Caco-2 (cell line): ENCODE results near the gene NUAK1. TPM values are rescaled to one million over a fixed set of nuclear protein-coding genes. Genes with fewer than 3 reads are reported as not detected.

ENCODE experiments used
- BruUV-seq: library from RNA; stranded (reverse); fragments of 400-500 nt; replicated peaks from 2 replicates; lab custom pipeline; 2021; lab: Mats Ljungman, UMichigan
- CTCF ChIA-PET: fragments of 300-600 bp; sonication (Branson Sonifier 250); formaldehyde crosslinking; loops from one replicate; lab custom pipeline; 2022; ENCODE audit warnings: antibody characterized with exemption; lab: Charles Lee
- POLR2A ChIA-PET: fragments of 300-600 bp; sonication (Branson Sonifier 250); formaldehyde crosslinking; loops from one replicate; lab custom pipeline; 2022; ENCODE audit warnings: antibody characterized with exemption; lab: Charles Lee
- DNase-seq, 2 experiments: peaks; one replicate each; pipeline versions ENCODE4 v3.0.0 to v3.0.0-alpha.2; 2020 to 2022
- H3K27me3 ChIP-seq: replicated peaks from 2 replicates; pipeline ENCODE4 v1.6.0; 2011; ENCODE audit warnings: low read length; ENCODE audit not compliant: control insufficient read depth, insufficient read depth
- H3K36me3 ChIP-seq: 2 replicates; pipeline ENCODE4 v1.5.1; 2011; ENCODE audit warnings: low read length; ENCODE audit not compliant: control insufficient read depth, insufficient read depth
- H3K4me1 ChIP-seq: fragments of 250-450 bp; sonication (Bioruptor Pico); 2 replicates; pipeline ENCODE4 v1.5.1; 2020; ENCODE audit warnings: mild to moderate bottlenecking
- H3K4me3 ChIP-seq: 2 replicates; pipeline ENCODE4 v1.5.1; 2011; ENCODE audit warnings: low read depth, mild to moderate bottlenecking, control low read depth, low read length
- H3K9me3 ChIP-seq: fragments of 250-450 bp; sonication (Bioruptor Pico); 2 replicates; pipeline ENCODE4 v1.5.1; 2020; ENCODE audit warnings: mild to moderate bottlenecking, moderate library complexity
- H3K27ac Mint-ChIP-seq: one replicate; pipeline ENCODE4 v1.8.0; 2022; ENCODE audit warnings: mixed read lengths; ENCODE audit not compliant: unreplicated experiment
- H3K27me3 Mint-ChIP-seq: one replicate; pipeline ENCODE4 v1.8.0; 2022; ENCODE audit warnings: mixed read lengths; ENCODE audit not compliant: insufficient read depth, unreplicated experiment
- H3K36me3 Mint-ChIP-seq: one replicate; pipeline ENCODE4 v1.8.0; 2022; ENCODE audit warnings: mild to moderate bottlenecking, mixed read lengths; ENCODE audit not compliant: insufficient read depth, unreplicated experiment
- H3K4me1 Mint-ChIP-seq: one replicate; pipeline ENCODE4 v1.8.0; 2022; ENCODE audit warnings: low read depth, mixed read lengths; ENCODE audit not compliant: unreplicated experiment
- H3K4me3 Mint-ChIP-seq: one replicate; pipeline ENCODE4 v1.8.0; 2022; ENCODE audit warnings: mild to moderate bottlenecking, moderate library complexity, mixed read lengths; ENCODE audit not compliant: unreplicated experiment
- H3K9me3 Mint-ChIP-seq: one replicate; pipeline ENCODE4 v1.8.0; 2022; ENCODE audit warnings: mixed read lengths; ENCODE audit not compliant: unreplicated experiment
- intact Hi-C: fragments of 100-400 bp; cut with micrococcal nuclease; formaldehyde crosslinking; loops from one replicate; pipeline ENCODE4 v1.10.0; 2022; ENCODE audit not compliant: unreplicated experiment
- total RNA-seq: library from RNA; stranded (reverse); gene quantifications from 2 replicates; pipeline ENCODE4 v1.2.3, GENCODE V29; 2022
- TF ChIP-seq, protein P1 (sequence below), 2 experiments: fragments of 200-600 bp in 1 of 2; IDR thresholded peaks; 1 replicate in 1 of 2; 2 replicates in 1 of 2; pipeline versions ENCODE4 v1.5.1 to v1.8.0; 2011 to 2022; ENCODE audit warnings: antibody characterized with exemption in 1 of 2, control low read depth in 1 of 2, inconsistent platforms in 1 of 2, low read depth in 1 of 2, low read length in 1 of 2, mild to moderate bottlenecking in 1 of 2, moderate library complexity in 1 of 2; ENCODE audit not compliant: insufficient read depth in 1 of 2, severe bottlenecking in 1 of 2, unreplicated experiment in 1 of 2

NUAK1 gene
- total RNA-seq, 1 experiment from 2014 or later = 3.7 TPM

DNA sequence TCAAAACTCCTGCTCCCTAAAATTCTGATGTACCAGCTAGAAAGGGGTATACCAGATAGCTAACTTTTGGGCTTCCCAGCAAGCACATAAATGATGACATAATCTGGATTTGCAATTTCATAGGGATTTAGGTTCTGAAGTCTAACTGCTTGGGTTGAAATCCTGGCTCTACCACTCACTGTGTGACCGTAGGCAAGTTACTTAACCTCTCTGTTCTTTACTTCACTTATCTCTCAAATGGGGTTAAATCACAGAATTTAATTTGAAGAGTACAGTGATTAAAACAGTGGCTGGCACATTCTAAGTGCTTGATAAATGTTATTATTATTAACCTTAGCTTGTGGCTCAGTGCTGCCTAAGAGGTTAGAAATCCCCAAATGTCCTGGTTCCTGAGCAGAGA, 49.1 kb upstream of the NUAK1 start:
- H3K36me3 ChIP-seq = no peaks in the 10 kb centered on the region
- DNase-seq = no peak
- ChIA-PET CTCF (interaction anchor here (0.6 to 2.1 kb wide), 2 partner anchors 38 to 346 kb away, joined by 5 read pairs; no protein-coding TSS in a partner anchor), POLR2A (no interaction called here)
- Mint-ChIP-seq H3K4me1 (no peaks in the 10 kb centered on the region), H3K9me3 (no peaks in the 10 kb centered on the region), H3K27me3 (no peaks in the 10 kb centered on the region), H3K36me3 (no peaks in the 10 kb centered on the region), H3K4me3 (no peak overlapping the region), H3K27ac (no peak overlapping the region)
- BruUV-seq = no TSS peak
- TF ChIP-seq, protein P1, sequence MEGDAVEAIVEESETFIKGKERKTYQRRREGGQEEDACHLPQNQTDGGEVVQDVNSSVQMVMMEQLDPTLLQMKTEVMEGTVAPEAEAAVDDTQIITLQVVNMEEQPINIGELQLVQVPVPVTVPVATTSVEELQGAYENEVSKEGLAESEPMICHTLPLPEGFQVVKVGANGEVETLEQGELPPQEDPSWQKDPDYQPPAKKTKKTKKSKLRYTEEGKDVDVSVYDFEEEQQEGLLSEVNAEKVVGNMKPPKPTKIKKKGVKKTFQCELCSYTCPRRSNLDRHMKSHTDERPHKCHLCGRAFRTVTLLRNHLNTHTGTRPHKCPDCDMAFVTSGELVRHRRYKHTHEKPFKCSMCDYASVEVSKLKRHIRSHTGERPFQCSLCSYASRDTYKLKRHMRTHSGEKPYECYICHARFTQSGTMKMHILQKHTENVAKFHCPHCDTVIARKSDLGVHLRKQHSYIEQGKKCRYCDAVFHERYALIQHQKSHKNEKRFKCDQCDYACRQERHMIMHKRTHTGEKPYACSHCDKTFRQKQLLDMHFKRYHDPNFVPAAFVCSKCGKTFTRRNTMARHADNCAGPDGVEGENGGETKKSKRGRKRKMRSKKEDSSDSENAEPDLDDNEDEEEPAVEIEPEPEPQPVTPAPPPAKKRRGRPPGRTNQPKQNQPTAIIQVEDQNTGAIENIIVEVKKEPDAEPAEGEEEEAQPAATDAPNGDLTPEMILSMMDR (IDR thresholded peaks at IDR 0.05; ENCODE audit: insufficient read depth in 1 of 2, low read depth in 1 of 2, low read length in 1 of 2, severe bottlenecking in 1 of 2, unreplicated experiment in 1 of 2) = no peak
- H3K4me3 ChIP-seq = no peak overlapping the region
- no peaks in the 10 kb centered on the region for H3K9me3 ChIP-seq
- H3K4me1 ChIP-seq = no peaks in the 10 kb centered on the region
- no peaks in the 10 kb centered on the region for H3K27me3 ChIP-seq
- intact Hi-C loops = no loop called here

DNA sequence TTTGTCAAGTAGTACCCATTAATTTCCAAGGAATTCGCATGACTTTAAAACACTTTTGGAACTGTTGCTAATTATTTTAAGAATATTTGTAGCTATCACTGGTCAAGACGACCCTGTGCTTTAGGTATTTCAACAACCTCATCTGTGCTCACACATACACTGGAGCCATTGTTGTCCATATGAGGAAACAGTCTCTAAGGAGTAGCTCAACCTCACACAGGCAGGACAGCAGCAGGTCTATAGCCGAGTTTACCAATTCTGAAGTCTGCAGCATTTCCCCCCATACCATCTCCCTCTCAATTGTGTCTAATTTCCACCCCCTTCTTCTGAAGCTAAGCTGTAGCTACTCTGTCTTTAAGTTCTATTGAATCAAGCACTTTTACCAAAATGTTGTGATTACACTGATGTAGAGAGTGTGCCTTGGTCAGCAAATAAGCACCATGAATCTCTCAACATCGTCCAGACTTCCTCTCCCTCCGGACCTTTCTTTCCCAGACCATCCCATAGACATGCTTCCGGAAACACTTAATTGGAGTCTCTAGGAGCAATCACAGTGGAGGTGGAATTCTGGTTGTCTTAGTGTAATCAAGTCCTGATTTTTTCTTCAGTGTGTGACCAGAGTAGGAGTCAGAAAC, 48.5 kb upstream of the NUAK1 start:
- H3K36me3 ChIP-seq = no peaks in the 10 kb centered on the region
- no TSS peak for BruUV-seq
- Mint-ChIP-seq H3K4me3 (no peak overlapping the region), H3K27ac (no peak overlapping the region), H3K9me3 (no peaks in the 10 kb centered on the region), H3K36me3 (no peaks in the 10 kb centered on the region), H3K27me3 (no peaks in the 10 kb centered on the region), H3K4me1 (no peaks in the 10 kb centered on the region)
- ChIA-PET POLR2A (no interaction called here), CTCF (interaction anchor here (0.6 to 2.1 kb wide), 2 partner anchors 38 to 347 kb away, joined by 5 read pairs; no protein-coding TSS in a partner anchor)
- H3K9me3 ChIP-seq = no peaks in the 10 kb centered on the region
- no peak for DNase-seq
- no peak overlapping the region for H3K4me3 ChIP-seq
- TF ChIP-seq, protein P1 (IDR thresholded peaks at IDR 0.05; ENCODE audit: insufficient read depth in 1 of 2, low read depth in 1 of 2, low read length in 1 of 2, severe bottlenecking in 1 of 2, unreplicated experiment in 1 of 2) = no peak
- intact Hi-C loops = no loop called here
- H3K27me3 ChIP-seq = no peaks in the 10 kb centered on the region
- no peaks in the 10 kb centered on the region for H3K4me1 ChIP-seq

DNA sequence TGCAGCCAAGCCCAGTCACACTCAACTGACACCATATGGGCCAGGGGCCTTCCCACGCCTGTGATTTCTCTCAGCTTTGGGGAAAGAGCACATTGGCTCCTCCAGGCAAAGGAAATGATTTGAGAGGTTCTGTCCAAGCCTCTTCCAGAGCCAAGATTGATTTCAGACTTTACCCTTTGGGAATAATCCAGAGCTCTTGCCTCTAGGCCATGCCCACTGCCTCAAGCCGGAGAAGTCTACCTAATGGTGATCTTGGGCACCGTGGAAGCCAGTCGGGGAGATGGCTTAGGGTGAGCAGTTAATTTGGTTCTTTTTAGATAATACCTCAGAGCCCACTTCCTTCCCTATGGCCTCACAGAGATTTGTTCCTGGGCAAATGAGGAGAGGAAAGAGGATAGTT, 45.0 kb upstream of the NUAK1 start:
- CTCF ChIA-PET = interaction anchor here (0.5 kb wide), 1 partner anchor 1906 kb away, joined by 7 read pairs; no protein-coding TSS in a partner anchor
- intact Hi-C loops = no loop called here
- Mint-ChIP-seq H3K9me3 (no peaks in the 10 kb centered on the region), H3K4me1 (no peaks in the 10 kb centered on the region), H3K27ac (no peak overlapping the region), H3K36me3 (no peaks in the 10 kb centered on the region), H3K4me3 (no peak overlapping the region), H3K27me3 (no peaks in the 10 kb centered on the region)
- peaks cover 10% of the 10 kb centered on the region for H3K4me1 ChIP-seq
- H3K4me3 ChIP-seq = no peak overlapping the region
- no peaks in the 10 kb centered on the region for H3K9me3 ChIP-seq
- no TSS peak for BruUV-seq
- POLR2A ChIA-PET = no interaction called here
- no peaks in the 10 kb centered on the region for H3K36me3 ChIP-seq
- H3K27me3 ChIP-seq = no peaks in the 10 kb centered on the region
- TF ChIP-seq, protein P1 (IDR thresholded peaks at IDR 0.05; ENCODE audit: insufficient read depth in 1 of 2, low read depth in 1 of 2, low read length in 1 of 2, severe bottlenecking in 1 of 2, unreplicated experiment in 1 of 2) = no peak
- DNase-seq = no peak
